ENCODE data around the gene BABAM2.

- TF ChIP-seq FOXK2 (IDR thresholded peaks at IDR 0.05) (no peak), LEF1 (IDR thresholded peaks at IDR 0.05; ENCODE audit: borderline replicate concordance) (no peak), SP1 (IDR thresholded peaks at IDR 0.05) (no peak), TARDBP (IDR thresholded peaks at IDR 0.05) (no peak)
Measured at GRCh38 chr2:28206762-28207161, 316.2 kb downstream of the BABAM2 start.

Measured in HEK293T (cell line).